ENCODE data around the gene SMAD3. TPM values are rescaled to one million over a fixed set of nuclear protein-coding genes. Genes with fewer than 3 reads are reported as not detected.

SMAD3 gene
- total and polyA plus RNA-seq, 10 of the 15 experiments (the other 5 are each of a cell fraction or from before 2014, with no cell fraction given), result 5.6 to 43.2 (median 16.0) TPM

- SMC1A ChIA-PET (ENCODE audit: uncharacterized antibody, unreplicated experiment), result no interaction called here
- no peak for TF ChIP-seq EED (IDR thresholded peaks at IDR 0.05; ENCODE audit: low read depth)
- no peak for TF ChIP-seq IKZF2 (IDR thresholded peaks at IDR 0.05)
- no peak for TF ChIP-seq RFX5 (IDR thresholded peaks at IDR 0.05; ENCODE audit: low read depth, low read length)
- no peak for TF ChIP-seq ZNF384 (IDR thresholded peaks at IDR 0.05; ENCODE audit: borderline replicate concordance, low read depth, low read length)
- TF ChIP-seq PRDM15 (CRISPR knock-in tag; IDR thresholded peaks at IDR 0.05), result no peak
- TF ChIP-seq HDAC6 (IDR thresholded peaks at IDR 0.05; ENCODE audit: unreplicated experiment), result no peak
- TF ChIP-seq CEBPB (IDR thresholded peaks at IDR 0.05; ENCODE audit: borderline replicate concordance in 1 of 2, low read depth in 2 of 2, low read length in 2 of 2), result no peak
- TF ChIP-seq TCF3 (IDR thresholded peaks at IDR 0.05; ENCODE audit: borderline replicate concordance, insufficient read depth, low read depth, low read length), result no peak
- TF ChIP-seq ZSCAN29 (IDR thresholded peaks at IDR 0.05), result no peak
- TF ChIP-seq PAX8 (IDR thresholded peaks at IDR 0.05), result no peak
- no peak for TF ChIP-seq CHD1 (IDR thresholded peaks at IDR 0.05; ENCODE audit: low read depth, low read length)
- no peak for TF ChIP-seq MXI1 (IDR thresholded peaks at IDR 0.05; ENCODE audit: low read depth, low read length)
- TF ChIP-seq TBL1XR1 (IDR thresholded peaks at IDR 0.05; ENCODE audit: low read depth, low read length), result no peak
- TF ChIP-seq ZNF24 (IDR thresholded peaks at IDR 0.05), result no peak
- TF ChIP-seq ZNF622 (IDR thresholded peaks at IDR 0.05), result no peak
- no peak for TF ChIP-seq NFYB (IDR thresholded peaks at IDR 0.05; ENCODE audit: insufficient read depth, low read depth, low read length)
- no peak for TF ChIP-seq RCOR1 (conservative IDR thresholded peaks at IDR 0.05; ENCODE audit: low read depth, low read length)
- CTCF ChIA-PET, result interaction anchor here (1.1 kb wide), 1 partner anchor 212 kb away, joined by 3 read pairs; no protein-coding TSS in a partner anchor
- intact Hi-C loops (cut with micrococcal nuclease; ENCODE audit: unreplicated experiment), result no loop called here
- 93% methylated on average over 7 of the region's 7 CpGs for WGBS (ENCODE audit: insufficient coverage, insufficient replicate concordance, low lambda C conversion rate, missing lambda C conversion rate)
- POLR2A ChIA-PET, result no interaction called here
- in situ Hi-C loops (cut with MboI), result no loop called here
- no peak for ATAC-seq
- H3K4me3 ChIP-seq, result no peak overlapping the region
- H3K4me1 ChIP-seq (ENCODE audit: control insufficient read depth, insufficient read depth, low read length), result no peaks in the 10 kb centered on the region
- peaks cover 13% of the 10 kb centered on the region for H3K79me2 ChIP-seq (ENCODE audit: control insufficient read depth, insufficient read depth, low read length)
- no peaks in the 10 kb centered on the region for H4K20me1 ChIP-seq (ENCODE audit: control insufficient read depth, insufficient read depth)
- no peak for DNase-seq (ENCODE audit: low read depth, low spot score)
- H2AFZ ChIP-seq (ENCODE audit: control insufficient read depth, low read depth, low read length), result no peak overlapping the region
- H3K9ac ChIP-seq (ENCODE audit: control insufficient read depth, insufficient read depth, low read length), result no peak overlapping the region
- RAD21 ChIA-PET (ENCODE audit: unreplicated experiment), result no interaction called here
- FAIRE-seq, result no peak
- H3K36me3 ChIP-seq (ENCODE audit: control insufficient read depth in 2 of 2, insufficient read depth in 2 of 2, low read length in 1 of 2), result peaks cover 2 to 3% of the 10 kb centered on the region in 2 experiments; a peak in 3 of 4 replicates
- H3K4me2 ChIP-seq (ENCODE audit: control insufficient read depth, insufficient read depth), result no peak overlapping the region
- H3K9me3 ChIP-seq (replicated peaks; ENCODE audit: control insufficient read depth, insufficient read depth, low read length), result no peaks in the 10 kb centered on the region; the same call in 1 of the 3 replicates
- no peaks in the 10 kb centered on the region for H3K27me3 ChIP-seq (replicated peaks in 1 of 2; ENCODE audit: control insufficient read depth in 2 of 2, insufficient read depth in 2 of 2, low read length in 1 of 2)
- no peak overlapping the region for H3K27ac ChIP-seq (ENCODE audit: control insufficient read depth, insufficient read depth)
- BruUV-seq (replicated peaks), result no TSS peak
These were observed 93.0 kb downstream of the SMAD3 start for GRCh38 chr15:67158367-67158766.
